B cell (primary cell): ENCODE measurements around the gene DTNA. TPM values are rescaled to one million over a fixed set of nuclear protein-coding genes. Genes with fewer than 3 reads are reported as not detected.

Source experiments
- ATAC-seq: fragments of 200-7000 bp; cut with Tn5 transposase; one replicate; pipeline ENCODE4 v1.10.0; 2021; ENCODE audit warnings: low read depth, mild to moderate bottlenecking, moderate number of reproducible peaks, moderate library complexity
- CTCF ChIA-PET: fragments of 350-600 bp; sonication (Branson Sonifier 250); formaldehyde crosslinking; loops from one replicate; lab custom pipeline; 2021; ENCODE audit warnings: antibody characterized with exemption, inconsistent platforms; lab: Charles Lee
- POLR2A ChIA-PET: fragments of 350-600 bp; sonication (Branson Sonifier 250); formaldehyde crosslinking; loops from one replicate; lab custom pipeline; 2021; ENCODE audit warnings: antibody characterized with exemption; lab: Charles Lee
- DNase-seq: peaks from one replicate; pipeline ENCODE4 v3.0.0; 2013
- H2AFZ ChIP-seq: 2 replicates; pipeline ENCODE4 v1.6.1; 2012; ENCODE audit warnings: mild to moderate bottlenecking, low read depth, low read length; ENCODE audit not compliant: insufficient read depth, poor library complexity, severe bottlenecking
- H3K27ac ChIP-seq, 2 donors: 1 replicate in 1 of 2; 2 replicates in 1 of 2; pipeline ENCODE4 v1.5.1; 2012 to 2013; ENCODE audit warnings: low read length in 2 of 2, mild to moderate bottlenecking in 2 of 2, moderate library complexity in 1 of 2
- H3K27me3 ChIP-seq, 4 experiments: fragments of 200-600 bp in 1 of 4; sonication (generic) in 1 of 4; replicated peaks in 1 of 4; 1 replicate in 2 of 4; 2 replicates in 2 of 4; pipeline versions ENCODE4 v1.6.1 to v1.7.0; 2013 to 2016; ENCODE audit warnings: low read length in 3 of 4, mild to moderate bottlenecking in 2 of 4, mixed read lengths in 1 of 4, moderate library complexity in 1 of 4; ENCODE audit not compliant: insufficient read depth in 4 of 4, control insufficient read depth in 3 of 4; ENCODE audit errors: control extremely low read depth in 1 of 4
- H3K36me3 ChIP-seq, 2 experiments: replicated peaks in 1 of 2; 1 replicate in 1 of 2; 2 replicates in 1 of 2; pipeline versions ENCODE4 v1.6.1 to v1.7.1; 2013; ENCODE audit warnings: low read length in 1 of 2; ENCODE audit not compliant: insufficient read depth in 2 of 2, control insufficient read depth in 1 of 2; ENCODE audit errors: control extremely low read depth in 1 of 2, extremely low read depth in 1 of 2
- H3K4me1 ChIP-seq, 2 donors: fragments of 200-600 bp in 1 of 2; sonication (generic) in 1 of 2; 1 replicate in 1 of 2; 2 replicates in 1 of 2; pipeline versions ENCODE4 v1.5.1 to v1.6.1; 2013 to 2017; ENCODE audit warnings: low read length in 2 of 2; ENCODE audit not compliant: control insufficient read depth in 2 of 2, insufficient read depth in 2 of 2
- H3K4me2 ChIP-seq: replicated peaks from 2 replicates; pipeline ENCODE3; 2012; ENCODE audit warnings: mild to moderate bottlenecking, low read depth, low read length; ENCODE audit not compliant: poor library complexity, severe bottlenecking
- H3K4me3 ChIP-seq, 5 experiments: fragments of 200-600 bp in 1 of 5; sonication (generic) in 1 of 5; 1 replicate in 3 of 5; 2 replicates in 2 of 5; pipeline versions ENCODE4 v1.5.1 to v1.7.0; 2011 to 2016; ENCODE audit warnings: low read length in 4 of 5, mild to moderate bottlenecking in 4 of 5, low read depth in 2 of 5, control low read depth in 1 of 5, moderate library complexity in 1 of 5; ENCODE audit not compliant: insufficient read depth in 1 of 5; ENCODE audit errors: control extremely low read depth in 1 of 5, extremely low read depth in 1 of 5
- H3K79me2 ChIP-seq: fragments of 200-600 bp; sonication (generic); one replicate; pipeline ENCODE4 v1.6.0; 2016; ENCODE audit warnings: low read length; ENCODE audit not compliant: control insufficient read depth, insufficient read depth
- H3K9ac ChIP-seq: fragments of 200-600 bp; sonication (generic); 2 replicates; pipeline ENCODE4 v1.6.1; 2017; ENCODE audit warnings: mild to moderate bottlenecking, low read length, moderate library complexity
- H3K9me3 ChIP-seq, 3 donors: one replicate each; pipeline versions ENCODE4 v1.6.1 to v1.7.1; 2013; ENCODE audit warnings: low read length in 2 of 3; ENCODE audit not compliant: control insufficient read depth in 2 of 3, insufficient read depth in 1 of 3; ENCODE audit errors: control extremely low read depth in 1 of 3
- H4K20me1 ChIP-seq: 2 replicates; pipeline ENCODE4 v1.6.0; 2012; ENCODE audit warnings: mild to moderate bottlenecking, low read length; ENCODE audit not compliant: insufficient read depth, control insufficient read depth, poor library complexity, severe bottlenecking
- H3K27ac Mint-ChIP-seq: one replicate; pipeline ENCODE4 v1.8.0; 2021; ENCODE audit warnings: mixed read lengths
- H3K27me3 Mint-ChIP-seq: one replicate; pipeline ENCODE4 v1.8.0; 2021; ENCODE audit warnings: mixed read lengths
- H3K4me1 Mint-ChIP-seq: one replicate; pipeline ENCODE4 v1.8.0; 2021; ENCODE audit warnings: mixed read lengths
- H3K4me3 Mint-ChIP-seq: one replicate; pipeline ENCODE4 v1.8.0; 2021; ENCODE audit warnings: mixed read lengths
- H3K9me3 Mint-ChIP-seq: one replicate; pipeline ENCODE4 v1.8.0; 2022; ENCODE audit warnings: mixed read lengths; ENCODE audit not compliant: insufficient read depth
- CTCF ChIP-seq: fragments of 200-600 bp; IDR thresholded peaks from one replicate; pipeline ENCODE4 v1.8.0; 2022; ENCODE audit warnings: antibody characterized with exemption, mild to moderate bottlenecking
- EZH2 ChIP-seq: IDR thresholded peaks from 2 replicates; pipeline ENCODE4 v1.6.1; 2012; ENCODE audit warnings: borderline replicate concordance, low read depth, mild to moderate bottlenecking, moderate library complexity, low read length; ENCODE audit not compliant: insufficient read depth, poor library complexity, severe bottlenecking
- WGBS: methylation state at CpG from one replicate; pipeline ENCODE4 v1.1.5; 2013; ENCODE audit warnings: missing lambda C conversion rate; ENCODE audit not compliant: insufficient coverage; 5-methylcytosine and 5-hydroxymethylcytosine counted together
- intact Hi-C: fragments of 100-400 bp; cut with micrococcal nuclease; formaldehyde crosslinking; loops from one replicate; pipeline ENCODE4 v1.10.0; 2022
- polyA plus RNA-seq: library from polyadenylated mRNA; depleted of rRNA; stranded (reverse); fragments of >200 nt; gene quantifications from 2 replicates; pipeline ENCODE4 v1.2.3, GENCODE V29; 2012
- total RNA-seq, 2 donors: library from RNA; stranded (reverse); fragments of 120-200 nt in 1 of 2; gene quantifications; 1 replicate in 1 of 2; 2 replicates in 1 of 2; pipeline versions ENCODE4 v1.2.3 to v1.2.4, GENCODE V29; 2013 to 2022

Gene DTNA
- total and polyA plus RNA-seq, 2 donors (not counting 1 experiment from before 2014, with no cell fraction given) = not detected

- Mint-ChIP-seq H3K27ac (no peak overlapping the region), H3K27me3 (peaks cover 30% of the 10 kb centered on the region), H3K4me3 (no peak overlapping the region), H3K9me3 (no peaks in the 10 kb centered on the region), H3K4me1 (no peaks in the 10 kb centered on the region)
- DNase-seq (no peak), ATAC-seq (no peak)
- no CpG with 5 or more reads among the region's 5 CpGs for WGBS
- Histone ChIP-seq H3K9ac (no peak overlapping the region), H3K36me3 (no peaks in the 10 kb centered on the region), H4K20me1 (no peaks in the 10 kb centered on the region), H3K4me3 (no peak overlapping the region), H3K4me2 (no peak overlapping the region), H3K27me3 (peaks cover 0 to 3% (median 0%) of the 10 kb centered on the region in 4 experiments), H3K27ac (no peak overlapping the region), H2AFZ (no peak overlapping the region), H3K4me1 (no peaks in the 10 kb centered on the region), H3K9me3 (no peaks in the 10 kb centered on the region), H3K79me2 (no peaks in the 10 kb centered on the region)
- TF ChIP-seq EZH2 = no peak
- no peak for TF ChIP-seq CTCF
- intact Hi-C loops = no loop called here
- POLR2A ChIA-PET = no interaction called here
- CTCF ChIA-PET = no interaction called here
These were observed 208.8 kb downstream of the DTNA start for GRCh38 chr18:34918856-34919255.

- no peak overlapping the region for H3K4me3 ChIP-seq
- H3K9me3 ChIP-seq = no peaks in the 10 kb centered on the region
- ATAC-seq (no peak), DNase-seq (no peak)
- H3K36me3 ChIP-seq = no peaks in the 10 kb centered on the region
- H2AFZ ChIP-seq = no peak overlapping the region
- POLR2A ChIA-PET = no interaction called here
- Mint-ChIP-seq H3K27me3 (peaks cover 37% of the 10 kb centered on the region), H3K9me3 (no peaks in the 10 kb centered on the region), H3K4me3 (no peak overlapping the region), H3K27ac (no peak overlapping the region), H3K4me1 (no peaks in the 10 kb centered on the region)
- TF ChIP-seq EZH2 (no peak), CTCF (no peak)
- H3K9ac ChIP-seq = no peak overlapping the region
- CTCF ChIA-PET = no interaction called here
- no peak overlapping the region for H3K4me2 ChIP-seq
- H3K27ac ChIP-seq = no peak overlapping the region
- intact Hi-C loops = no loop called here
- no peaks in the 10 kb centered on the region for H3K4me1 ChIP-seq
- peaks cover 0 to 3% (median 0%) of the 10 kb centered on the region in 4 experiments for H3K27me3 ChIP-seq
- WGBS = no CpG with 5 or more reads among the region's 1 CpG
- H3K79me2 ChIP-seq = no peaks in the 10 kb centered on the region
- H4K20me1 ChIP-seq = no peaks in the 10 kb centered on the region
These were observed 211.1 kb downstream of the DTNA start for GRCh38 chr18:34921226-34921625.
